Measurements from ENCODE around the gene IRF8. TPM values are rescaled to one million over a fixed set of nuclear protein-coding genes. Genes with fewer than 3 reads are reported as not detected.

IRF8 gene
- total and polyA plus RNA-seq, 7 donors = 3.5 to 74.0 (median 10.8) TPM

GRCh38 chr16:85882181-85882810 is 16.7 kb upstream of the IRF8 start:
- no peaks in the 10 kb centered on the region for H3K9me3 ChIP-seq
- H3K4me1 ChIP-seq = no peaks in the 10 kb centered on the region
- no peak for DNase-seq
- no peak overlapping the region for H3K4me3 ChIP-seq
- intact Hi-C loops (cut with DNase I) = no loop called here
- TF ChIP-seq POLR2AphosphoS5 (IDR thresholded peaks at IDR 0.05) (no peak), CTCF (IDR thresholded peaks at IDR 0.05) (no peak), EP300 (IDR thresholded peaks at IDR 0.05) (no peak), POLR2A (IDR thresholded peaks at IDR 0.05) (no peak)
- peaks cover 0 to 28% (median 8%) of the 10 kb centered on the region in 3 donors for H3K27me3 ChIP-seq
- H3K27ac ChIP-seq = no peak overlapping the region
- 65 to 78% methylated on average over 4 of the region's 4 CpGs for WGBS, 2 donors
- H3K36me3 ChIP-seq = no peaks in the 10 kb centered on the region

- 82 to 88% methylated on average over 14 of the region's 14 CpGs for WGBS, 2 donors
- TF ChIP-seq EP300 (IDR thresholded peaks at IDR 0.05) (no peak), CTCF (IDR thresholded peaks at IDR 0.05) (no peak), POLR2A (IDR thresholded peaks at IDR 0.05) (no peak), POLR2AphosphoS5 (IDR thresholded peaks at IDR 0.05) (no peak)
- H3K36me3 ChIP-seq = no peaks in the 10 kb centered on the region
- no peaks in the 10 kb centered on the region for H3K9me3 ChIP-seq
- intact Hi-C loops (cut with DNase I) = no loop called here
- no peak overlapping the region for H3K4me3 ChIP-seq
- H3K4me1 ChIP-seq = no peaks in the 10 kb centered on the region
- no peak overlapping the region for H3K27ac ChIP-seq
- peaks cover 0 to 40% (median 10%) of the 10 kb centered on the region in 3 donors for H3K27me3 ChIP-seq
- DNase-seq = no peak
Observed at GRCh38 chr16:85883813-85884212, 15.1 kb upstream of the IRF8 start.

GRCh38 chr16:85884808-85885463 is 14.0 kb upstream of the IRF8 start:
- Histone ChIP-seq H3K27ac (no peak overlapping the region), H3K9me3 (no peaks in the 10 kb centered on the region), H3K36me3 (no peaks in the 10 kb centered on the region), H3K27me3 (peaks cover 0 to 40% (median 10%) of the 10 kb centered on the region in 3 donors), H3K4me3 (no peak overlapping the region), H3K4me1 (no peaks in the 10 kb centered on the region)
- no peak for DNase-seq
- TF ChIP-seq POLR2A (IDR thresholded peaks at IDR 0.05) (no peak), POLR2AphosphoS5 (IDR thresholded peaks at IDR 0.05) (no peak), CTCF (IDR thresholded peaks at IDR 0.05) (no peak), EP300 (IDR thresholded peaks at IDR 0.05) (no peak)
- intact Hi-C loops (cut with DNase I) = no loop called here
- 96 to 97% methylated on average over 13 of the region's 13 CpGs for WGBS, 2 donors

GRCh38 chr16:85885537-85885936 is 13.4 kb upstream of the IRF8 start:
- Histone ChIP-seq H3K27ac (no peak overlapping the region), H3K36me3 (no peaks in the 10 kb centered on the region), H3K27me3 (peaks cover 0 to 40% (median 10%) of the 10 kb centered on the region in 3 donors), H3K9me3 (no peaks in the 10 kb centered on the region), H3K4me3 (no peak overlapping the region), H3K4me1 (no peaks in the 10 kb centered on the region)
- intact Hi-C loops (cut with DNase I) = no loop called here
- TF ChIP-seq POLR2A (IDR thresholded peaks at IDR 0.05) (no peak), POLR2AphosphoS5 (IDR thresholded peaks at IDR 0.05) (no peak), EP300 (IDR thresholded peaks at IDR 0.05) (no peak), CTCF (IDR thresholded peaks at IDR 0.05) (no peak)
- WGBS, 2 donors = 84% methylated on average over 6 of the region's 6 CpGs
- no peak for DNase-seq

All from sigmoid colon (tissue), 7 donors.